OCI-LY7 (cell line): ENCODE data around the gene TMEM39A. TPM values are rescaled to one million over a fixed set of nuclear protein-coding genes. Genes with fewer than 3 reads are reported as not detected.

ENCODE experiments used
- BruUV-seq: library from RNA; stranded (reverse); fragments of 400-500 nt; replicated peaks from 2 replicates; lab custom pipeline; 2021; lab: Mats Ljungman, UMichigan
- CTCF ChIA-PET: fragments of 300-600 bp; sonication (Branson Sonifier 250); formaldehyde crosslinking; loops from one replicate; lab custom pipeline; 2022; ENCODE audit warnings: antibody characterized with exemption; ENCODE audit not compliant: unreplicated experiment; lab: Charles Lee
- POLR2A ChIA-PET: fragments of 300-600 bp; sonication (Branson Sonifier 250); formaldehyde crosslinking; loops from one replicate; lab custom pipeline; 2022; ENCODE audit warnings: antibody characterized with exemption; lab: Charles Lee
- DNase-seq: peaks from one replicate; pipeline ENCODE4 v3.0.0-alpha.2; 2015; ENCODE audit warnings: low spot score
- H2AFZ ChIP-seq: fragments of 200-600 bp; sonication (generic), shearing (Covaris generic); 2 replicates; pipeline ENCODE4 v1.6.1; 2014; ENCODE audit warnings: mild to moderate bottlenecking, antibody characterized with exemption, low read length, moderate library complexity
- H3K27ac ChIP-seq: fragments of 200-600 bp; sonication (generic); 2 replicates; pipeline ENCODE4 v1.5.1; 2014; ENCODE audit warnings: mixed run types, low read depth, mild to moderate bottlenecking, moderate library complexity, low read length, inconsistent platforms; ENCODE audit not compliant: poor library complexity, severe bottlenecking
- H3K36me3 ChIP-seq: fragments of 200-600 bp; sonication (generic); 2 replicates; pipeline ENCODE4 v1.6.1; 2014; ENCODE audit warnings: mild to moderate bottlenecking, antibody characterized with exemption, low read length, moderate library complexity, mixed read lengths; ENCODE audit not compliant: insufficient read depth
- H3K4me1 ChIP-seq: fragments of 200-600 bp; sonication (generic); 2 replicates; pipeline ENCODE4 v1.5.1; 2014; ENCODE audit warnings: mild to moderate bottlenecking, low read length; ENCODE audit not compliant: insufficient read depth, poor library complexity, severe bottlenecking
- H3K4me2 ChIP-seq: fragments of 200-600 bp; sonication (generic); 2 replicates; pipeline ENCODE4 v1.6.1; 2014; ENCODE audit warnings: mild to moderate bottlenecking, low read length
- H3K4me3 ChIP-seq: fragments of 200-600 bp; sonication (generic); 2 replicates; pipeline ENCODE4 v1.5.1; 2014; ENCODE audit warnings: mild to moderate bottlenecking, low read depth, low read length; ENCODE audit not compliant: poor library complexity, severe bottlenecking
- H3K79me2 ChIP-seq: fragments of 200-600 bp; sonication (generic); 2 replicates; pipeline ENCODE4 v1.6.1; 2016; ENCODE audit warnings: low read depth, mild to moderate bottlenecking, low read length, moderate library complexity, mixed read lengths; ENCODE audit not compliant: insufficient read depth
- H3K9me2 ChIP-seq: fragments of 200-600 bp; sonication (generic); 2 replicates; pipeline ENCODE4 v1.6.1; 2016; ENCODE audit warnings: mild to moderate bottlenecking, low read length, mixed read lengths; ENCODE audit not compliant: insufficient read depth
- H3K9me3 ChIP-seq: fragments of 200-600 bp; sonication (generic); 2 replicates; pipeline ENCODE4 v1.6.1; 2014; ENCODE audit warnings: mild to moderate bottlenecking, mixed run types, low read length, mixed read lengths
- H4K20me1 ChIP-seq: fragments of 200-600 bp; sonication (generic); 2 replicates; pipeline ENCODE4 v1.6.1; 2014; ENCODE audit warnings: mild to moderate bottlenecking, antibody characterized with exemption, low read length, moderate library complexity, mixed read lengths; ENCODE audit not compliant: insufficient read depth
- CTCF ChIP-seq: fragments of 200-600 bp; sonication (generic); conservative IDR thresholded peaks from 2 replicates; pipeline ENCODE4 v1.5.1; 2014; ENCODE audit warnings: mild to moderate bottlenecking, antibody characterized with exemption, low read length, moderate library complexity, mixed read lengths
- EZH2phosphoT487 ChIP-seq: fragments of 200-600 bp; sonication (generic); IDR thresholded peaks from 2 replicates; pipeline ENCODE4 v1.6.1; 2018; ENCODE audit warnings: low read depth, borderline replicate concordance, mild to moderate bottlenecking, mixed run types, antibody characterized with exemption, low read length, moderate library complexity, mixed read lengths
- intact Hi-C: fragments of 100-400 bp; cut with micrococcal nuclease; formaldehyde crosslinking; loops from one replicate; pipeline ENCODE4 v1.10.0; 2022; ENCODE audit not compliant: unreplicated experiment
- total RNA-seq, 2 experiments: library from RNA; depleted of rRNA in 1 of 2; stranded (reverse); fragments of >200 nt in 1 of 2; shearing (Covaris generic) in 1 of 2; gene quantifications; 2 replicates each; pipeline ENCODE4 v1.2.3, GENCODE V29; 2014 to 2022

TMEM39A gene
- total RNA-seq, 2 experiments from 2014 or later = 35.3 to 42.8 TPM

- Histone ChIP-seq H3K9me3 (no peaks in the 10 kb centered on the region), H3K79me2 (peaks cover 16% of the 10 kb centered on the region), H3K4me1 (peaks cover 12% of the 10 kb centered on the region), H2AFZ (no peak overlapping the region), H3K9me2 (no peaks in the 10 kb centered on the region), H3K27ac (no peak overlapping the region), H3K4me3 (no peak overlapping the region), H3K36me3 (peaks cover 33% of the 10 kb centered on the region), H3K4me2 (no peak overlapping the region), H4K20me1 (no peaks in the 10 kb centered on the region)
- TF ChIP-seq EZH2phosphoT487 = no peak
- no peak; the same call in 1 of the 2 replicates for TF ChIP-seq CTCF
- DNase-seq = peak; percentile 14
- intact Hi-C loops = loop anchor here (10.0 kb wide), 1 partner anchor 600 kb away; the partner anchor contains the start of gene GSK3B
- POLR2A ChIA-PET = interaction anchor here (0.6 to 0.7 kb wide), 3 partner anchors 88 to 337 kb away, joined by 3 read pairs; no protein-coding TSS in a partner anchor
- CTCF ChIA-PET = no interaction called here
- no TSS peak for BruUV-seq
These were observed 31.2 kb upstream of the TMEM39A start for GRCh38 chr3:119494597-119494996.

- intact Hi-C loops = loop anchor here (10.0 kb wide), 1 partner anchor 602 kb away; the partner anchor contains the start of gene GSK3B
- DNase-seq = no peak
- TSS peak; percentile 37 for BruUV-seq
These were observed 29.4 kb upstream of the TMEM39A start for GRCh38 chr3:119492810-119493209.

DNA sequence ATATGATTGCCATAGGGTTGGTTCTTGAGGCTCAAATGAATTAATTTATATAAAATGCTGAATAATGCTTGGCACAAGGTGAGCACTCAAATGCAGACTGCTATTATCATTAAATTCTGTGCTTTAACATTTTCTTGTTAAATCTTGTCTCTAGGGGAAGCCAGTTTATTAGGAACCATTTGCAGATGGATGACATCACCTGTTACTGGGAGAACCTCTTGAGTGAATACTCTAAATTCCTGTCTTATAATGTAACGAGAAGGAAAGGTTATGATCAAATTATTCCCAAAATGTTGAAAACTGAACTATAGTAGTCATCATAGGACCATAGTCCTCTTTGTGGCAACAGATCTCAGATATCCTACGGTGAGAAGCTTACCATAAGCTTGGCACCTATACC is 28.7 kb upstream of the TMEM39A start:
- intact Hi-C loops = loop anchor here (10.0 kb wide), 1 partner anchor 603 kb away; the partner anchor contains the start of gene GSK3B
- ChIA-PET POLR2A (no interaction called here), CTCF (no interaction called here)

More at GRCh38 chr3:119492810-119493209, 29.4 kb upstream of the TMEM39A start:
- POLR2A ChIA-PET = interaction anchor here (0.7 kb wide), 1 partner anchor 9 kb away, joined by 4 read pairs; no protein-coding TSS in a partner anchor
- Histone ChIP-seq H3K4me2 (no peak overlapping the region), H3K4me1 (peaks cover 7% of the 10 kb centered on the region), H4K20me1 (no peaks in the 10 kb centered on the region), H3K9me3 (no peaks in the 10 kb centered on the region), H3K9me2 (no peaks in the 10 kb centered on the region), H3K79me2 (0 out of 2 replicates have a peak, but pooled peaks cover 6% of the 10 kb centered on the region), H3K4me3 (no peak overlapping the region), H3K27ac (no peak overlapping the region), H2AFZ (no peak overlapping the region), H3K36me3 (peaks cover 45% of the 10 kb centered on the region)
- no peak for TF ChIP-seq EZH2phosphoT487
- CTCF ChIA-PET = no interaction called here

More for the DNA sequence above, 28.7 kb upstream of the TMEM39A start:
- no peak overlapping the region for H3K4me3 ChIP-seq
- peaks cover 45% of the 10 kb centered on the region for H3K36me3 ChIP-seq
- BruUV-seq = no TSS peak
- H3K9me3 ChIP-seq = no peaks in the 10 kb centered on the region
- DNase-seq = no peak
- no peaks in the 10 kb centered on the region for H4K20me1 ChIP-seq
- peaks cover 1% of the 10 kb centered on the region for H3K4me1 ChIP-seq
- H3K9me2 ChIP-seq = no peaks in the 10 kb centered on the region
- no peaks in the 10 kb centered on the region for H3K79me2 ChIP-seq
- no peak for TF ChIP-seq CTCF
- TF ChIP-seq EZH2phosphoT487 = no peak
- no peak overlapping the region for H3K4me2 ChIP-seq
- no peak overlapping the region for H3K27ac ChIP-seq
- H2AFZ ChIP-seq = no peak overlapping the region
